ENCODE results near the gene NCEH1. TPM values are rescaled to one million over a fixed set of nuclear protein-coding genes. Genes with fewer than 3 reads are reported as not detected.

NCEH1 gene
- total RNA-seq, 6 experiments from 2014 or later = 42.1 to 82.6 (median 76.3) TPM

- Mint-ChIP-seq H3K27ac (no peak overlapping the region), H3K4me3 (no peak overlapping the region), H3K36me3 (ENCODE audit: low read depth) (no peaks in the 10 kb centered on the region), H3K9me3 (no peaks in the 10 kb centered on the region), H3K27me3 (ENCODE audit: insufficient read depth) (peaks cover 8% of the 10 kb centered on the region), H3K4me1 (ENCODE audit: low read depth) (no peaks in the 10 kb centered on the region)
- no peak for TF ChIP-seq CTCF (IDR thresholded peaks at IDR 0.05)
- no peak for DNase-seq
Observed at GRCh38 chr3:172582712-172583111, 128.2 kb downstream of the NCEH1 start.

- Mint-ChIP-seq H3K4me3 (no peak overlapping the region), H3K36me3 (ENCODE audit: low read depth) (no peaks in the 10 kb centered on the region), H3K9me3 (no peaks in the 10 kb centered on the region), H3K27me3 (ENCODE audit: insufficient read depth) (peaks cover 8% of the 10 kb centered on the region), H3K27ac (no peak overlapping the region), H3K4me1 (ENCODE audit: low read depth) (no peaks in the 10 kb centered on the region)
- DNase-seq = no peak
- no peak for TF ChIP-seq CTCF (IDR thresholded peaks at IDR 0.05)
Observed at GRCh38 chr3:172581757-172582166, 129.1 kb downstream of the NCEH1 start.

GRCh38 chr3:172580680-172581401 lies 130.0 kb downstream of the NCEH1 start:
- no peaks in the 10 kb centered on the region for H3K36me3 Mint-ChIP-seq (ENCODE audit: low read depth)
- H3K4me1 Mint-ChIP-seq (ENCODE audit: low read depth) = no peaks in the 10 kb centered on the region
- no peak for TF ChIP-seq CTCF (IDR thresholded peaks at IDR 0.05)
- no peak overlapping the region for H3K4me3 Mint-ChIP-seq
- no peaks in the 10 kb centered on the region for H3K9me3 Mint-ChIP-seq
- H3K27ac Mint-ChIP-seq = no peak overlapping the region
- no peak for DNase-seq
- H3K27me3 Mint-ChIP-seq (ENCODE audit: insufficient read depth) = peaks cover 13% of the 10 kb centered on the region

Other genes starting within 250 kb of the NCEH1 start
- gene TNFSF10, start 187.6 kb downstream of the NCEH1 start, total RNA-seq (2021; fragmentation: NEBNext Ultra II Directional; extraction: Animal tissue kit (Norgen Biotek cat#: 25700)) = under 1 TPM in 3 of 6 experiments, not detected in 3; 0.17 to 0.31 (median 0.28) TPM
- 10 to 100 TPM; 29.1 to 62.4 (median 50.6) TPM for gene ECT2, start 39.7 kb upstream of the NCEH1 start, total RNA-seq (2021; fragmentation: NEBNext Ultra II Directional; extraction: Animal tissue kit (Norgen Biotek cat#: 25700))